Erythroblast (primary cell): ENCODE results near the gene TMEM168.

Experiments used
- GATA1 ChIP-seq: IDR thresholded peaks from 2 replicates; pipeline ENCODE4 v1.6.1; 2011; ENCODE audit warnings: low read depth, mild to moderate bottlenecking, control low read depth, low read length, moderate library complexity
- POLR2A ChIP-seq: IDR thresholded peaks from 2 replicates; pipeline ENCODE4 v1.6.1; 2011; ENCODE audit warnings: mild to moderate bottlenecking, low read length

DNA sequence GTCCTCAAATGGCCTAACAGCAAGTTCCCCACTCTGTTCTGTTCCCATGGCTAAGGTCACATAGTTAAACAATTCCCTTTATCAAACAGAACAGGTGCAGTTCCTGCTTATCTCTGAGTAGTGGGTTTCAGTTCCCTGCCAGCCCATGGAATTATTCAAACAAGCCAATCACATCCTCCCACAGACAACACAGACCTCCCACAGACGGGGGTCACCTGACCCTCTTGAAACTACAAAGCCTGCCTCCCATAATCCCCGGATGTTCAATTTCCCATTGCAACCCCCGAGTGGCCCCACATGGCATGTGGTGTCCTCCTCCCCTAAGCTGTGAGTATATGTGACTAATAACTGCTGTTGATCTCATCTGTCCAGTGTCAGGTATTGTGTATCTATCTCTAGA, 64.1 kb downstream of the TMEM168 start:
- TF ChIP-seq POLR2A, result no peak
- no peak for TF ChIP-seq GATA1
